Stimulated activated CD8-positive, alpha-beta memory T cell treated with anti-CD3 and anti-CD28 coated beads, Interleukin-2, amount 100 ng/mL, for 1 hour (primary cell): ENCODE results near the gene LIMK1.
"Not testable (repeated sequence)": the region's sequence is repeated elsewhere in the genome, so short reads cannot be mapped to it uniquely, and the experiment has no call there.

Experiments
- DNase-seq, 2 donors: peaks; one replicate each; pipeline ENCODE4 v3.0.0-alpha.2; 2020; ENCODE audit warnings: low read depth in 2 of 2

The LIMK1 gene

DNA sequence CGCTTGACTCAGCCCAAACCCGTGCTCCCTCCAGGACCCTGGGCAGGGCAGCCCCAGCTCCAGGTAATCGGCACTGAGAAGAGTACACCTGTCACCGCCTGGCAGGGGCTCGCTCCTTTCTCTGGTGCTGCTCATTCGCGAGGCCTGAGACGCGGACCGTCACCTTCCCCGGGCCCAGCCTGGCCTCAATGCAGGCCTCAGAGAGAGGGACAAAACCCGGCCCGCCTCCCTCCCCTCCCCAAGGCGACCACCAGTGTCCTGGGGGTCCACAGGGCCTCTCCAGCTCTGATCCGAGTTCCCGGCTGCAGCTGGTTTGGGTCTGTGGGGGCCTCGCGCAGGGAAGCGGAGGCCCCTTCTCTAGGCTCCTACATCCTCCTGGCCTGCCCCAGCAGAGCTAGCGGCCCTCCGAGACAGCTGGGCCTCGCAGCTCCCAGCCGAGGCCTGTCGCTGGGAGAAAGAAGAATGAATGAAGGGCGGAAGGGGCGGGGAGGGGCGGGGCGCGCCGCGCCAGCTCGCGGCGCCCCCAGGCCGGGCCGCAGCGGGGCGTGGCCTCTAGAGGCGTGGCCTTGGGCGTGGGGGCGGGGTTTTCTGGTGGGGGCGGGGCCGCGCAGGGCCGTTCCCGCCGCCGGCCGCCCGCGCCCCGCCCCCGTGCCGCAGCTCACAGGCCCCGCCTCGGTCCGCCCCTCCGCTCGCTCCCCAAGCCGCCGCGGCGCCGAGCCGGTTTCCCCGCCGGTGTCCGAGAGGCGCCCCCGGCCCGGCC, at the start of gene LIMK1:
LIMK1 (plus strand) TSS at position 688 of the 760 bp plus-strand sequence. CDS start 187 bp downstream, outside the sequence.
- peak; percentile 68 to 71 for DNase-seq

DNA sequence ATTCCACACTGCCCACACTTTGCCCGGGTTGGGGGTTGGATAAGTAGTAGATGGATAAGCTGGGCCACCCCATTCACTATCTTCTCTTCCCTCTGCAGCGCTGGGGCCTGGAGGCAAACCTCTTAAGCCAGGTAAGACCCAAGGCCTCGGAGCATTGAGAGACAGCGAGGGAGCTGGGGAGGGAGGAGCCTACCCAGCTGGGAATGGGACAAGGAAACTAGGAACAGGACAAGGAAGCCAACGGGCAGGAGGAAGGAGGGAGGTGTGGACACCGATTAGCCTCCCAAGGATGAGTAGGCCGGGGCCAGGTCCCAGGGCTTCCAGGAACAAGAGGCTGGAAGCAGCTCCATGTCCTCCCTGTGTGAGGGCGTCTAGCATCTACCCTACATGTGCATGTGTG, 46.0 kb upstream of the LIMK1 start:
- no peak for DNase-seq

DNA sequence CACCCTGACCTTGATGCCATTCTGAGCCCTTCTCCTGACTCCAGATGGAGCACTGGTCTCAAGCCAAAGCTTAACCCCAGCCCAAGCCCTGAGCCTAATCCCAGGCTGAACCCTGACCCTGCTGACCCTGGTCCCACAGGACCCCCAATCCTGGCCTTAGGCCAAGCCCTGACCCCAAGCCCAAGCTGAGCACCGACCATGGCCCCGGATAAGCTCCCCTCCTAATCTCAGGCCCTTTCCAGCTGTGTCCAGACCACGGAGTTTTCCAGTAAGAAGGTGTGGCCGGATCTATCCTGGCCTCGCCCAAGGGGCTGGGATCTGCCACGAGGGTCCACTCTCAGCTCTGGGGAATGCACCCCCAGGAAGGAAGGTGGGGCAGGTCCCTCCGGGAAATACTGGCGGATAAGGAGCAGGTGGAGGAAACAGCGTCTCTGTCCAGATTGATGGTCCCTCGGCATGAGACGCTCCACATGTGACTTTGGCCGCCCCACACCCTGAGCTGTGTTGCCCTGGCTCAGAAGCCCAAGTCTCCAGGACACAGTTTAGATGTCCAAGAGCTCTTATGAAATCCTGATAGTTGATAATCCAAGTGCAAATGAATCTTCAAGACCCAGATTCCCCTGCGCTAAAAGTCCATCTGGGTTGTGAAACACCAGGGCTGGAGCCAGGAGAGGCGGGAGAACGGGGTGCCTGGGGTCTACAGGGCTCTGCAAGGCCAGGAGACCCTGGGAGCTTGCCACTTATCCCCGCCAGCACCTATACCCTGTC, 45.2 kb upstream of the LIMK1 start:
- DNase-seq, result no peak

DNA sequence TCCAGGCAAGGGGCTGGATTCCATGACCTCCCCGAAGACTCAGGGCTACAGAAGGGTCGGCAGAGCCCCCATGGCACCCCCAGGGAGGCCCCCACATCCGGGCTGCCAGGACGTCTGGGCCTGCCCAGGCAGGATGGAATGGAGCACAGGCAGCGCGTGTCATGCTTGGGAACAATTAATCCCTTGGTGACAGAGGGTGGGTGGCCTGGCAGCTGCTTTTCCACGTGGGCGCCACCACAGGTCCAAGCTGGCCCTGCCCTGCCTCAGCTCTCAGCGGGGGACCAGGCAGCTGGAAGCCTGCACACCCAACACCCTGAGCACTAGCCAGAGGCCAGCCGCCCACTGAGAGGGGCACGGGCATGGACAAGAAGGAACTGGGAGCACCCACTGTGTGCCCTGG, 44.3 kb upstream of the LIMK1 start:
- no peak for DNase-seq

DNA sequence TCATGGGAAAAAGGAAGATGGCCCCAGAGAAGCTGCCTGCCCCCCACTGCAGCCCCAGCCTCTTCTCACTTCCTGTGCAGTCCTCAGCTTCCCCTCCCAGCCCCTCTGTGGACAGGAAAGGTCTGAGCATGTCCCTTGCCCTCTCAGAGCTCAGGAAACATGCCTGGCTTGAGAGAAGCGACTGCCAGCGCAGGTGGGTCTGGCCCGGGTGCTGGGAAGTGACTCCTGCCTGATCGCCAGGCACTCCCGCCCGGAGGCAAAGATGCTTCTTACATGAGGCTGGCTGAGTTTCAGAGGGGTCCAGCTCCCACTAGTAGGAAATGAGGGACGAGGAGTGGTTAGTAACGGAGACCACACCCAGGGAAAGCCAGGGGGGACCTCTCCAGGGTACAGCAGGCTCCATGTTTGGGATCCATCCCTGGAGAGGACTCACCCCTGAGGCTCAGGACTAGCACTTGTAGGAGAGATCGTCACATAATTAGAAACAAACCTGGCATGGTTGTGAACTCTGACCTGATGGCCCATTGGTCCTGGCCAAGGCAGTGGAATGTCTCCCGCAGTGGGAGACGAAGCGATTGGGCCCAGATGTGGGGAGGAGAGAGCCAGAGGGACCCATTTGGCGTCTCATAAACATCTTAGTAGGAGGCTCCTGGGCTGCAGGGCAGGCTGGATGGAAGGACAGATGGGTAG, 43.4 kb upstream of the LIMK1 start:
- no peak for DNase-seq

DNA sequence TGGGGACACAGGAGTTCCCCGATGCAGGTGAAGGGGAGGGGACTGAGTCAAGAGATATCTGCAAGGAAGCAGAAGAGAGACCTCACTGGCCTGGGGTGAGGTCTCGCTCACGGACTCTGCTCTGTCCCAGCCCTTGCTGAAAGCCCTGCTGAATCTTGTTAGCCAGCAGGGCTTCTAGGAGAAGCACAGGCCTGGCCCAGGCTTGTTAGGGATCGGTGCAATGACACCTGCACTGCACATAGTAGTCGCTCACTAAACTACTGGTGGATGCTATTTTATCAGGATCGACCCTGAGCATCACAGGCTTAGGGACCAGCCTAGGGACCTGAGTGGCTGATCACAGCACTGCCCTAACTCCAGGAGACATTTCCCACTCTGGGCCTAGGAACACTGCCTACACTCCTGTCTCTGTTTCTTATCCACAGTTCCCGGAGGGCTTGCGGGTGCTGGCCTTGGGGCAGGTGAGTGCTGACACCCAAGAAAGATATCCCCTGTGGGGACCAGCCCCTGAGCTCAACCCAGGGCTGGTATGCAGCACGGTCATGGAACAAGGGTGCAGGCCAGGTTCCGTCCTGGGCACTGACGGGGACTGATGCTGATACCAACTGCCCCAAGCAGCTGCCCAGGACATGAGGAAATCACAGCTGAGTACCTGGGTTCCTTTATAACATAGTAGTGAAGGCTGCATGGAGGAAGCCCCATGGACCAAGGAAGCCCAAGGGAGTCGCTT, 42.6 kb upstream of the LIMK1 start:
- no peak for DNase-seq

DNA sequence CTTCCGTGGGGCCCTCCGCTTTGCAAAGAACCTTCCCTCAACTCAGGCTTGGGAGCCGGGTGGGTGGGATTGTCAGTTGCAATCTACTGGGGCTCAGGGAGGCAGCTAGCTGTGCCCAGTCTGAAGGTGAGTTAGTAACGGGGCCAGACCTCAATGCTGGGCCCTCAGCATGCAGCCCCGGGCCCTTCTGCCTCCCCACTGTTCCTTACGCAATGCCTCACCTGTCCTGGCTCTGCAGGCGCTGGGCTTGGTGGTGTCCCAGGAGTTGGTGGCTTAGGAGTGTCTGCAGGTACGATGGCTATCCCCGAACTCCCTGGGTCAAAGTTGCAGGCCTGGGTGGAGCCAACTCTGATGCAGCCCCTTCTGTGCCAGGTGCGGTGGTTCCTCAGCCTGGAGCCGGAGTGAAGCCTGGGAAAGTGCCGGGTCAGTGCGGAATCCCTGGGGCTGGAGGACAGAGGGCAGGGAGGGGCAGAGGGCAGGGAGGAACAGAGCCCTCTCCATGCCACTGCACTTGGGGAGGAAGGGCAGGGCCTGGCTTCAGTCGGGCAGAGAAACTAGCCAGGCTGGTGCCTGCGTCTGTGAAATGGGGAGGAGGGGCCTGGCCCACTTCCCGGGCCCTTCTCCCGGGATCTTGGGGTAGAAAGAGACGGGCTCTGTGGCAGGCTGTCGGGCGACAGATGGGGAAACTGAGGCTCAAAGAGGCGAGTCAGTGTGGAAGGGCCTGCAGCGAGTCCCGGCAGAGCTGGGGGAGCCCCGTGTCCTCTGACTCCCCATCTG, 40.7 kb upstream of the LIMK1 start:
- DNase-seq, result no peak

DNA sequence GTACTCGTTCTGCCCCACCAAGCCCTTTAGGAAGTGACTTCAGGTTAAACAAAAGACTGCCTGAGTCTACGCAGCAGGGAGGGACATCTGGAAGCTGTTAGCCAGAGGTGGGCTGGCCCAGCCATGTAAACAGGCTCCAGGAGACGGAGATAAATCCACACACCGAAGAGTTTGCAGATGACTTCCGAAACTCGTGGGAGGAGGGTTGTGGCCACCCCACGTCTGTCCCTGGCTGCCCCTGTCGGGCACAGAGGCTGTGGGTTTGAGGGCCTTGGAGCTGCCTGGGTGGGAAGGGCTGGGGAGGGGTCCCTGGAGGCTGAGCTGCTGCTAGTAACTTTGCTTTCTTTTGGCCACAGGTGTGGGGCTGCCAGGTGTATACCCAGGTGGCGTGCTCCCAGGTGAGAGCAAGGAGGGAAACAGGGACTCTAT, 40.1 kb upstream of the LIMK1 start:
- no peak for DNase-seq

DNA sequence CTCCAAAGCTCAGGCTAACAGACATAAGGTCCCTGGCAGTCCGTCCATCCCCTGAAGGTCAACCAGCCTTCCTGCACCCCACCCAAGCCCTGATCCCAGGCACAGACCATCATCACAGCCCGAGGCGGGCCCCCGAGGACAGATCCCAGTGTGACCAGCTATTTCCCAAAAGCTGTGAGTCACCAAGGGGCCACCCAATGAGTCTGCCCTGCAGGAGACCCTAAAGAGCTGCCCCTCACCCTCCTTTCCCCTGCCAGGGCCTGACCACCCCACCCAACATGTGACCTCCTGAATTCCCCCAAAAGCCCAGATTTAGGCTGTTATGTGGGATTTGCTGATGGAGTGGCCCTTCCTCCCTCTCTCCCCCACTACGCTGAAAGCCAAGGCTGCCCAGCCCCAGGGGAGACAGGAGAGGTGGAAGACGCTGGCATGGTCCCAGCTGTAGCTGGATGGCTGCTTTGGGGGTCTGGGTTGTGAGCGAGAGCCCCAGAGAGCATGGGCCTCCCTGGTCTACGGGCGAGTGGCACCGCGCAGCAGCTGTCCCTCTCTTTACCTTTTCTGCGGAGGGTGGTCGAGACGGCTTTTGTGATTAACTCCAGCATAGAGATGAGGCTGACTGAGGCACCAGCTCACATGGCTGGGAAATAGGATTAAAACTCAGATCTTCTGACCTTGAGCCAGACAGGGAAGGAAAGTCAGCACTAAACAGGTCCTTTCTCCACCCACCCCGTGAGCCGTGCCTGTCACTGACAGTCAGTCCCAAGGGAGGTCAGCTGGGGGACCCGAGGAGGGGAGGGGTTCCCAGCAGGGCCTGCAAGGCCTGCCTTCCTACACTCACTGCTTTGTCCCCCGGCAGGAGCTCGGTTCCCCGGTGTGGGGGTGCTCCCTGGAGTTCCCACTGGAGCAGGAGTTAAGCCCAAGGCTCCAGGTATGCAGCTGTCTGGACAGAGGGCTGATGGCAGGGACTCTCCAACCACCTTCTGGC, 38.9 kb upstream of the LIMK1 start:
- DNase-seq, result no peak

DNA sequence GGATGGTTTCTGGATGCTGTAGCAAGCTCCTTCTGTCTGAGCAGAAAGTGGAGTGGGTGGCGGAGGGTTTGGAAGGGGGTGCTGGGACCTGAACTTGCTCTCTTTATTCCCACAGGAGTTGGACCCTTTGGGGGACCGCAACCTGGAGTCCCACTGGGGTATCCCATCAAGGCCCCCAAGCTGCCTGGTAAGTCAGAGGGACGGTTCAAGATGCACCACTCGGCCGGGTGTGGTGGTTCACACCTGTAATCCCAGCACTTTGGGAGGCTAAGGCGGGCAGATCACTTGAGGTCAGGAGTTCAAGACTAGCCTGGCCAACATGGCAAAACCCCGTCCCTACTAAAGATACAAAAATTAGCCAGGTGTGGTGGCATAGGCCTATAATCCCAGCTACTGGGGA, 37.0 kb upstream of the LIMK1 start:
- DNase-seq, result not testable (repeated sequence)

DNA sequence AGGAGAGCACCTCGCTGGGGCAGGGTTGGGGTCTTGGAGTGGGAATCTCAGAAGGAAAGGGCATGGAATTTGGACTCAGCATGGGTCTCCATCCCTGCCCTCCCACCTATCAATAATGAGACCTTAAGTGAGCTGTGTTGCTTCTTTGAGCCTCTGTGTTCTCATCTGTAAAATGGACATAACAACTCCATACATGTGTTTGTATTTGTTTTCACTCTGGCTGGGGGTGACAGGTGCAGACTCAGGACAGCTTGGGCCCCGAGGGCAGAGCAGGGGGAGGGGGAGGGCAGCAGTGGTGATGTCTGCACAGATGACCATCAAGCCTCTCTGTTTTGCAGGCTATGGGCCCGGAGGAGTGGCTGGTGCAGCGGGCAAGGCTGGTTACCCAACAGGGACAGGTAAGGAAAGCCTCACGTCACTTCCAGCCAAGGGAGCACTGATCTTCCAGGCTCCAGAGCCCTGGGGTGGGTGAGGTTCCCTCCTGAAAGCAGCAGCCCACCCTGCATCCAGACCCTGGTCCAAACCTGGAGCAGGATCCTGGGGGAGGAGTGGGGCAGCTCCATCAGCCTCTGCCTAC, 35.7 kb upstream of the LIMK1 start:
- DNase-seq, result no peak

DNA sequence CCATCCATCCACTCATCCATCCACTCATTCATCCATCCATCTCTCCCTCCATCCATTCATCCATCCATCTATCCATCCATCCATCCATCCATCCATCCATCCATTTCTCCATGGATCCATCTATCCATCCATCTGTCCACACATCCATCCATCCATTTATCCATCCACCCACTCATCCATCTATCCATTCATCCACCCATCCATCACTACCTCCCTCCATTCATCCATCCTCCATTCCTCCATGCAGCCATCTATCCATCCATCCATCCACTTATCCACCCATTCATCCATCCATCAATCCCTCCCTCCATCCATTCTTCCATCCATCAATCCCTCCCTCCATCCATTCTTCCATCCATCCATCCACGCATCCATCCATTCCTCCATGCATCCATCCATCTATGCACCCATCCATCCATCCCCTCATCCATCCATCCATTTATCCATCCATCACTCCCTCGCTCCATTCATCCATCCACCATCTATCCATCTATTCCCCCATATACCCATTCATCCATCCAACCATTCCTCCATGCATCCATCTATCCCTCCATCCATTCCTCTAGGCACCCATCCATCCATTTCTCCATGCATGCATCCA, 34.5 kb upstream of the LIMK1 start:
- DNase-seq, result no peak

DNA sequence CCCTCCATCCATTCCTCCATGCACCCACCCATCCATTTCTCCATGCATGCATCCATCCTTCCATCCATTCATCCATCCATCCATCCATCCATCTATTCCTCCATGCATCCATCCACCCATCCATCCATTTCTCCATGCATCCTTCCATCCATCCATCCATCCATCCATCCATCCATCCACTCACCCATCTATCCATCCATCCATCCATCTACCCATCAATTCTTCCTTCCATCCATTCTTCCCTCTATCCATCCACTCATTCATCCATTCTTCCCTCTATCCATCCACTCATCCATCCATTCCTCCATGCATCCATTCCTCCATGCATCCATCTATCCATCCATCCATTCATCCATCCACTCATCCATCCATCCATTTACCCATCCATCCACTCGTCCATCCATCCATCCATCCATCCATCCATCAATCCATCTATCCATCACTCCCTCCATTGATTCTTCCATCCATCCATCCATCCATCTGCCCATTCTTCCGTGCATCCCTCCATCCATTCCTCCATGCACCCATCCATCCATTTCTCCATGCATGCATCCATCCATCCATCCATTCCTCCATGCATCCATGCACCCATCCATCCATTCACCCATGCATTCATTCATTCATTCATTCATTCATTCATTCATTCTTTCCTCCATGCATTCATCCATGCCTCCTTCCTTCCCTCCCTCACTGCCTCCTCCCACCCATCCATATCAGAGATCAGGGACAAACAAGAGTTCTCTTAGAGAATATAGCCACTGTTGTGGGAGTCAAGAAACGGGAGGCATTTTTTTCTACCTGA, 33.4 kb upstream of the LIMK1 start:
- no peak for DNase-seq

DNA sequence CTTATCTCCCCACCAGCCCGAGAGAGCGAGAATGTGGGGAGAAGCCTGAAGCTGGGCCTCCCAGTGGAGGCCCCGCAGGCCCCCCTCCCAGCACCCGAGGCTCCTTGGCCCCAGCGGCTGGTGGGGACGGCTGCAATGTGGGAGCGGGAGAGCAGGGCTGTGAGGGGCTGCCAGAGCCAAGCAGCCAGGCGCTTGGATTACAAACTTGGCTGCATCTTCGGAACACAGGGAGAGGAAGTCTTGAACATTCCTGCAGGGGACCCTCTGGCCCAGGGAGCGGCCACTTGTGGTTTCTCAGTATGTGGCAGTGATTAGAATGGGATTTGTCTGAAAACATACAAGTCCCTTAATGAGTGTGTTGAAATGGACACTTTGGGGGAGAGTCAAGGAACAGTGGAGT, 32.4 kb upstream of the LIMK1 start:
- no peak for DNase-seq

DNA sequence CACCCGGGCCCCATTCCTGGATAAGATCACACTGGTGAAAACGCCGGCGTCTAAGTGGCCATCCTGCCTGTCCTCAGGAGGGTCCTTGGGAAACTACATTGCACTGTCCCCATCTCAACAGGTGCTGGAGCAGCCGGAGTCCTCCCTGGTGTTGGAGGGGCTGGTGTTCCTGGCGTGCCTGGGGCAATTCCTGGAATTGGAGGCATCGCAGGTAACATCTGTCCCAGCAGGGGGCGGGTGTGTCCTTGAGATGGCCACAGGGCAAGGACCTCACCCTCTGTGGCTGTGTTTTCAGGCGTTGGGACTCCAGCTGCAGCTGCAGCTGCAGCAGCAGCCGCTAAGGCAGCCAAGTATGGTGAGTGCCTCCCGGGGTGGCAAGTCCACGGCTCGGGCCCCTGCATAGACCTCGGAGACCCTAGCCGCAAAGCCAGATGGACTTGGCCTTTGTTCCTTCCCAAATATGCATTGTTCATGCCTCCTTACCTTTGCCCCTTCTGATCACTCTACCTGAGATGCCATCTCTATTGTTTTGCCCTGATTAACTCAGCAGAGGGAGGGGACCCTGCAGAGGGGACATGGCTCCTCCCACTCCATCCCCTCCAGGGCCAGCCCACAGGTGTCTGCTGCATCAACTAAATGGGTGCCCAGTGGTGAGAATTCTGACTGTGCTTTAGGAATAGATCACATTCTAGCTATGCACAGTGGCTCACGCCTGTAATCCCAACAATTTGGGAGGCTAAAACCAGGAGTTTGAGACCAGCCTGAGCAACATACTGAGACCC, 31.8 kb upstream of the LIMK1 start:
- DNase-seq, result no peak

DNA sequence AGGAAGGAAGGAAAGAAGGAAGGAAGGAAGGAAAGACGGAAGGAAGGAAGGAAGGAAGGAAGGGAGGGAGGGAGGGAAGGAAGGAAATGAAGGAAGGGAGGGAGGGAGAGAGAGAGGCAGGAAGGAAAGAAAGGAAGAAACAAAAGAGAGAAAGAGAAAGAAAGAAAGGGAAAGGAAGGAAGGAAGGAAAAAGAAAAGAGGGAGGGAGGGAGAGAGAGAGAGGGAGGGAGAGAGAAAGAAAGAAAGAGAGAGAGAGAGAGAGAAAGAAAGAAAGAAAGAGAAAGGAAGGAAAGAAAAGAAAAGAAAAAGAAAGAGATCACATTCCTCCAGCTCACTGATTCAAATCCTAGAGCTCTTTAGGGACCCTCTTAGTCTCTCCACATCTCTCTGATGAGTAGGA, 31.0 kb upstream of the LIMK1 start:
- no peak for DNase-seq

DNA sequence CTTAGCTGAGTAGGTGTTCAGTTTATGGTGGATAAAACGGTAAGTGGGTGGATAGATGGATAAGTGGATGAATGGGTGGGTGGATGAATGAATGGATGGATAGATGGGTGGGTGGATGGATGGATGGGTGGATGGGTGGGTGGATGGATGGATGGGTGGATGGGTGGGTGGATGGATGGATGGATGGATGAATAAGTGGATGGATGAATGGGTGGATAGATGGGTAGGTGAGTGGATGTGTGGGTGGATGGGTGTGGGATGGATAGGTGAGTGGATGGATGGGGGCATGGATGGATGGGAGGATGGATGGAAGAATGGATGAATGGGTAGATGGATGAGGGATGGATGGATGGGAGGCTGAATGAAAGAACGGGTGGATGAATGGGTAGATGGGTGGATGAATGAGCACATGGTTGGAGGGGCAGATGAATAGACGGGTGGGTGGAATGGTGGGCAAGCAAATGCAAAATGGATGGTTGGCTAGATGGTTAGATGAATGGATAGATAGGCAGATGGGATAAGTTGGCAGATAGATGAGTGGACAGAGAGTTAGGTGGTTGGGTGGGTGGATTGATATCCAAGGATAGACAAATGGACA, 29.9 kb upstream of the LIMK1 start:
- no peak for DNase-seq
